H1 (cell line): ENCODE data around the gene PASK. TPM values are rescaled to one million over a fixed set of nuclear protein-coding genes. Genes with fewer than 3 reads are reported as not detected.

Experiments used
- CTCF ChIA-PET: fragments of 300-600 bp; sonication (Branson Sonifier 250); formaldehyde crosslinking; loops from one replicate; lab custom pipeline; 2021; ENCODE audit not compliant: partially characterized antibody; lab: Charles Lee
- POLR2A ChIA-PET: fragments of 300-600 bp; sonication (Branson Sonifier 250); formaldehyde crosslinking; loops from one replicate; lab custom pipeline; 2021; ENCODE audit warnings: inconsistent platforms; ENCODE audit not compliant: partially characterized antibody; lab: Charles Lee
- DNase-seq, 2 experiments: peaks; one replicate each; pipeline versions ENCODE4 v3.0.0 to v3.0.0-alpha.2; 2010 to 2022; ENCODE audit warnings: low spot score in 2 of 2, low read depth in 1 of 2, mixed read lengths in 1 of 2
- FAIRE-seq: peaks from 2 replicates; lab custom pipeline; 2011; peaks lifted over from hg19 to GRCh38; lab: Jason Lieb, UNC
- H2AFZ ChIP-seq: 2 replicates; pipeline ENCODE4 v1.8.1; 2012; ENCODE audit warnings: low read length, inconsistent platforms
- H2AK5ac ChIP-seq: 2 replicates; pipeline ENCODE4 v1.6.1; 2013; ENCODE audit warnings: low read depth, low read length
- H2BK120ac ChIP-seq: replicated peaks from 2 replicates; pipeline ENCODE3; 2013; ENCODE audit warnings: low read depth, low read length, inconsistent platforms
- H2BK12ac ChIP-seq: 2 replicates; pipeline ENCODE4 v1.6.1; 2013; ENCODE audit warnings: low read depth, low read length
- H2BK15ac ChIP-seq: 2 replicates; pipeline ENCODE4 v1.6.1; 2013; ENCODE audit warnings: low read length
- H2BK20ac ChIP-seq: 2 replicates; pipeline ENCODE4 v1.6.1; 2013; ENCODE audit warnings: low read length
- H2BK5ac ChIP-seq: 2 replicates; pipeline ENCODE4 v1.6.1; 2013; ENCODE audit warnings: low read depth, low read length
- H3K14ac ChIP-seq: 2 replicates; pipeline ENCODE4 v1.6.1; 2013; ENCODE audit warnings: inconsistent platforms; ENCODE audit not compliant: insufficient read length
- H3K18ac ChIP-seq: 2 replicates; pipeline ENCODE4 v1.6.1; 2013; ENCODE audit warnings: low read length; ENCODE audit errors: extremely low read depth
- H3K23ac ChIP-seq: 2 replicates; pipeline ENCODE4 v1.6.1; 2013; ENCODE audit warnings: inconsistent platforms; ENCODE audit not compliant: insufficient read length
- H3K23me2 ChIP-seq: 2 replicates; pipeline ENCODE4 v1.6.1; 2013; ENCODE audit warnings: low read depth, low read length
- H3K27ac ChIP-seq: 2 replicates; pipeline ENCODE4 v1.6.1; 2011; ENCODE audit warnings: low read depth, low read length, inconsistent platforms
- H3K27me3 ChIP-seq, 4 experiments: replicated peaks in 1 of 4; 1 replicate in 1 of 4; 2 replicates in 3 of 4; pipeline versions ENCODE4 v1.6.1 to v1.8.1; 2011 to 2013; ENCODE audit warnings: low read length in 3 of 4, mild to moderate bottlenecking in 3 of 4, inconsistent platforms in 2 of 4, mixed read lengths in 2 of 4, moderate library complexity in 1 of 4; ENCODE audit not compliant: control insufficient read depth in 3 of 4, insufficient read depth in 3 of 4; ENCODE audit errors: extremely low read depth in 1 of 4
- H3K36me3 ChIP-seq, 4 experiments: 2 replicates each; pipeline versions ENCODE4 v1.6.1 to v1.8.1; 2011 to 2013; ENCODE audit warnings: mild to moderate bottlenecking in 4 of 4, low read length in 3 of 4, moderate library complexity in 2 of 4, control low read depth in 1 of 4, inconsistent platforms in 1 of 4; ENCODE audit not compliant: insufficient read depth in 4 of 4, control insufficient read depth in 2 of 4
- H3K4ac ChIP-seq: replicated peaks from 2 replicates; pipeline ENCODE3; 2013; ENCODE audit warnings: low read length, low read depth, mixed read lengths, inconsistent platforms; ENCODE audit not compliant: insufficient read length
- H3K4me1 ChIP-seq, 4 experiments: replicated peaks in 1 of 4; 1 replicate in 1 of 4; 2 replicates in 3 of 4; pipeline versions ENCODE4 v1.6.1 to v1.8.1; 2011 to 2013; ENCODE audit warnings: low read length in 3 of 4, inconsistent platforms in 2 of 4, mixed read lengths in 1 of 4; ENCODE audit not compliant: insufficient read depth in 4 of 4, control insufficient read depth in 3 of 4
- H3K4me2 ChIP-seq, 2 experiments: 2 replicates each; pipeline versions ENCODE4 v1.6.1 to v1.8.1; 2011 to 2013; ENCODE audit warnings: low read depth in 2 of 2, low read length in 2 of 2, control low read depth in 1 of 2, inconsistent platforms in 1 of 2, mild to moderate bottlenecking in 1 of 2; ENCODE audit not compliant: insufficient read depth in 1 of 2
- H3K4me3 ChIP-seq, 4 experiments: fragments of 200-600, 300-600 bp in 1 of 4; sonication (generic), shearing (Covaris generic), sonication (Bioruptor Twin) in 1 of 4; 2 replicates each; pipeline versions ENCODE4 v1.5.1 to v1.8.1; 2011 to 2016; ENCODE audit warnings: low read length in 4 of 4, low read depth in 3 of 4, control low read depth in 2 of 4, inconsistent platforms in 2 of 4, mild to moderate bottlenecking in 2 of 4, mixed read lengths in 1 of 4, moderate library complexity in 1 of 4; ENCODE audit not compliant: insufficient read depth in 2 of 4; ENCODE audit errors: extremely low read depth in 1 of 4
- H3K56ac ChIP-seq: replicated peaks from 2 replicates; pipeline ENCODE3; 2013; ENCODE audit warnings: low read depth, mild to moderate bottlenecking, mixed read lengths, low read length, inconsistent platforms; ENCODE audit not compliant: insufficient read length
- H3K79me1 ChIP-seq: 2 replicates; pipeline ENCODE4 v1.6.1; 2013; ENCODE audit warnings: low read depth, low read length, control low read depth
- H3K79me2 ChIP-seq, 2 experiments: 2 replicates each; pipeline versions ENCODE4 v1.6.1 to v1.8.1; 2012 to 2013; ENCODE audit warnings: low read length in 2 of 2, mild to moderate bottlenecking in 2 of 2, inconsistent platforms in 1 of 2; ENCODE audit not compliant: insufficient read depth in 2 of 2, control insufficient read depth in 1 of 2
- H3K9ac ChIP-seq, 4 experiments: replicated peaks in 1 of 4; 1 replicate in 1 of 4; 2 replicates in 3 of 4; pipeline versions ENCODE4 v1.6.1 to v1.8.1; 2011 to 2013; ENCODE audit warnings: low read depth in 3 of 4, low read length in 3 of 4, control low read depth in 2 of 4, mild to moderate bottlenecking in 2 of 4, moderate library complexity in 2 of 4, inconsistent platforms in 1 of 4; ENCODE audit errors: extremely low read depth in 1 of 4
- H3K9me3 ChIP-seq, 2 experiments: 2 replicates each; pipeline versions ENCODE4 v1.6.1 to v1.8.1; 2012 to 2013; ENCODE audit warnings: mild to moderate bottlenecking in 2 of 2, moderate library complexity in 2 of 2, control low read depth in 1 of 2, inconsistent platforms in 1 of 2, low read depth in 1 of 2, low read length in 1 of 2, mixed read lengths in 1 of 2; ENCODE audit not compliant: insufficient read depth in 2 of 2
- H4K20me1 ChIP-seq, 2 experiments: replicated peaks in 1 of 2; 2 replicates each; pipeline versions ENCODE3 to v1.8.1; 2011 to 2013; ENCODE audit warnings: inconsistent platforms in 2 of 2, low read length in 2 of 2, mild to moderate bottlenecking in 1 of 2; ENCODE audit not compliant: insufficient read depth in 2 of 2, control insufficient read depth in 1 of 2
- H4K5ac ChIP-seq: 2 replicates; pipeline ENCODE4 v1.6.1; 2013; ENCODE audit warnings: low read length, low read depth, mixed read lengths, inconsistent platforms; ENCODE audit not compliant: insufficient read length
- H4K8ac ChIP-seq: 2 replicates; pipeline ENCODE4 v1.8.0; 2013; ENCODE audit warnings: mild to moderate bottlenecking, moderate library complexity, low read length, inconsistent platforms; ENCODE audit not compliant: insufficient read depth; ENCODE audit errors: extremely low read depth
- H4K91ac ChIP-seq: replicated peaks from 2 replicates; pipeline ENCODE3; 2013; ENCODE audit warnings: low read length, mixed read lengths, inconsistent platforms; ENCODE audit not compliant: insufficient read length
- CHD1 ChIP-seq: IDR thresholded peaks from 2 replicates; pipeline ENCODE4 v1.6.1; 2012; ENCODE audit warnings: low read depth, low read length, improper control_type of control experiment
- WGBS, 2 experiments: shearing (Covaris generic) in 1 of 2; methylation state at CpG; one replicate each; pipeline versions ENCODE4 v1.1.6 to v1.1.7; 2013 to 2015; ENCODE audit warnings: low lambda C conversion rate in 2 of 2, mixed read lengths in 2 of 2, inconsistent platforms in 1 of 2, low coverage in 1 of 2, missing lambda C conversion rate in 1 of 2; ENCODE audit not compliant: insufficient replicate concordance in 2 of 2, insufficient coverage in 1 of 2, insufficient read length in 1 of 2; ENCODE audit errors: extremely low coverage in 1 of 2, missing lambda C conversion rate in 1 of 2; 5-methylcytosine and 5-hydroxymethylcytosine counted together
- polyA plus RNA-seq, 7 experiments: library from polyadenylated mRNA; depleted of rRNA in 3 of 7; stranded (reverse) in 5 of 7; unstranded in 2 of 7; fragments of >200 nt in 5 of 7; fragments of 200-250 nt in 2 of 7; gene quantifications; 1 replicate in 5 of 7; 2 replicates in 1 of 7; 4 replicates in 1 of 7; pipeline versions ENCODE4 v1.2.1 to v1.2.3, GENCODE V29; 2011 to 2013; ENCODE audit warnings: missing spikeins in 2 of 7, mixed read lengths in 2 of 7
- total RNA-seq: library from RNA; stranded (reverse); fragmentation: NEBNext Ultra II Directional; extraction: Animal tissue kit (Norgen Biotek cat#: 25700); gene quantifications from 2 replicates; pipeline ENCODE4 v1.2.1, GENCODE V29; 2021

The PASK gene
- total and polyA plus RNA-seq, 2 of the 8 experiments (the other 6 are each of a cell fraction or from before 2014, with no cell fraction given) = 20.5 to 66.1 TPM

DNA sequence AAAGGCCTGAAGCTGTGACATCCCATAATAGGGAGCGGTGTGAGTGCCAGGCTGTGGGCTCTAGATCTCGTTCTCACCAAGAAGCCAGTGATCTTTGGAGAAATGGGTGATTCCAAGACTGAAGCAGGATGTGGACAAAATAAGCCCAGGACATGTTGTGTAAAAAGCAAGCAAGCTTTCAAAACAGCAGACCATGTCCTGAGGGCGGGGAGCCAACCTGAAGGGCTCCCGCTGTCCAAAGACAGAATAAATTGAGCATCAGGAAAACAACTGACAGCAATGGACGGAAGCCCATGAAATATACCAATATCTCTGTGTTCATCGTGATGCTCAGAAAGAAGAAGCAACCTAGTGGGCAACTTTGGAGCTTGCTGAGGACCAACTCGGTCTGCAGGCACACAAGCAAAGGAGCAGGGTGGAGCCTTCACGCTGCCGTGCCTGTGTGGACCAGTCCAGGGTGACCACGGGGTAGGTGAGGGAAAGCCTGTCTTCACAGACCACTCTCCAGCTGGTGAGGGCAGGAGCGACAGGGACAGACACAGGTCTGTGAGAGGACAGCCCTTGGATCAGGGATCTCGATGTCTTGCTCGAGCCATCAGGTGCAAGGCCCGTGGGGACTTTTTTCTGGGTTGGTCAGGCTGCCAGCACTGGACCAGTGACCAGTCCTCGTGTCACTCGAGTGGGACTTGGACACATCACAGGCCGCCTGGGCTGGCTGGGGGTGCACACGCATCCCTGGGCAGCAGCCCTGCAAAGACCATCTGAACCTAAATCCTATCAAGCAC is 68.7 kb downstream of the PASK start:
- H3K56ac ChIP-seq = no peak overlapping the region
- H3K9me3 ChIP-seq = no peaks in the 10 kb centered on the region
- no peak overlapping the region for H4K5ac ChIP-seq
- no peak overlapping the region for H2BK20ac ChIP-seq
- no peak overlapping the region for H2BK12ac ChIP-seq
- H4K8ac ChIP-seq = peak overlapping the region; percentile 78; the same call in 1 of the 2 replicates
- H2BK5ac ChIP-seq = no peak overlapping the region
- H3K14ac ChIP-seq = no peak overlapping the region
- no peak overlapping the region for H2BK15ac ChIP-seq
- no peaks in the 10 kb centered on the region; a peak in 1 of 8 replicates for H3K36me3 ChIP-seq
- no peak overlapping the region for H3K9ac ChIP-seq
- FAIRE-seq (no peak), DNase-seq (no peak)
- H3K79me2 ChIP-seq = no peaks in the 10 kb centered on the region
- H3K4ac ChIP-seq = no peak overlapping the region
- no peak overlapping the region for H3K4me2 ChIP-seq
- no peak overlapping the region for H3K4me3 ChIP-seq
- no peak overlapping the region for H3K18ac ChIP-seq
- 94% methylated on average over 18 of the region's 18 CpGs; no CpG with 5 or more reads in 1 of the 2 experiments for WGBS, 2 experiments
- no peak overlapping the region for H4K91ac ChIP-seq
- peaks cover 0 to 2% of the 10 kb centered on the region in 2 experiments for H4K20me1 ChIP-seq
- no peaks in the 10 kb centered on the region for H3K4me1 ChIP-seq
- H3K79me1 ChIP-seq = no peaks in the 10 kb centered on the region
- no peak overlapping the region for H2BK120ac ChIP-seq
- no peaks in the 10 kb centered on the region for H3K27me3 ChIP-seq
- H3K23me2 ChIP-seq = no peaks in the 10 kb centered on the region
- H2AK5ac ChIP-seq = no peak overlapping the region
- ChIA-PET POLR2A (interaction anchor here (0.9 kb wide), 1 partner anchor 9 kb away, joined by 3 read pairs; no protein-coding TSS in a partner anchor), CTCF (interaction anchor here (0.9 kb wide), 1 partner anchor 13 kb away, joined by 3 read pairs; no protein-coding TSS in a partner anchor)
- TF ChIP-seq CHD1 = no peak
- H2AFZ ChIP-seq = no peak overlapping the region
- H3K27ac ChIP-seq = no peak overlapping the region
- H3K23ac ChIP-seq = no peak overlapping the region
